ENCODE results near the gene RAB11FIP5. TPM values are rescaled to one million over a fixed set of nuclear protein-coding genes. Genes with fewer than 3 reads are reported as not detected.

The RAB11FIP5 gene
- total RNA-seq, 2 donors from 2014 or later, result 29.3 to 39.2 TPM

- intact Hi-C loops (cut with DNase I), result no loop called here
- DNase-seq (ENCODE audit: low spot score), result no peak
These were observed 68.6 kb downstream of the RAB11FIP5 start for GRCh38 chr2:73043929-73044832.

- DNase-seq (ENCODE audit: low spot score), result no peak
- intact Hi-C loops (cut with DNase I), result no loop called here
These were observed 69.5 kb downstream of the RAB11FIP5 start for GRCh38 chr2:73043276-73043675.

GRCh38 chr2:73037947-73038585, 74.7 kb downstream of the RAB11FIP5 start:
- intact Hi-C loops (cut with DNase I), result no loop called here
- DNase-seq (ENCODE audit: low spot score), result no peak

GRCh38 chr2:73036766-73037165, 76.0 kb downstream of the RAB11FIP5 start:
- intact Hi-C loops (cut with DNase I), result no loop called here
- DNase-seq (ENCODE audit: low spot score), result no peak

- intact Hi-C loops (cut with DNase I), result no loop called here
- no peak for DNase-seq (ENCODE audit: low spot score)
These were observed 76.6 kb downstream of the RAB11FIP5 start for GRCh38 chr2:73035899-73036711.

GRCh38 chr2:73034661-73035375, 77.9 kb downstream of the RAB11FIP5 start:
- intact Hi-C loops (cut with DNase I), result no loop called here
- no peak for DNase-seq (ENCODE audit: low spot score)

- no peak for DNase-seq (ENCODE audit: low spot score)
- intact Hi-C loops (cut with DNase I), result no loop called here
These were observed 78.9 kb downstream of the RAB11FIP5 start for GRCh38 chr2:73033766-73034381.

GRCh38 chr2:73033142-73033765, 79.5 kb downstream of the RAB11FIP5 start:
- no peak for DNase-seq (ENCODE audit: low spot score)

DNA sequence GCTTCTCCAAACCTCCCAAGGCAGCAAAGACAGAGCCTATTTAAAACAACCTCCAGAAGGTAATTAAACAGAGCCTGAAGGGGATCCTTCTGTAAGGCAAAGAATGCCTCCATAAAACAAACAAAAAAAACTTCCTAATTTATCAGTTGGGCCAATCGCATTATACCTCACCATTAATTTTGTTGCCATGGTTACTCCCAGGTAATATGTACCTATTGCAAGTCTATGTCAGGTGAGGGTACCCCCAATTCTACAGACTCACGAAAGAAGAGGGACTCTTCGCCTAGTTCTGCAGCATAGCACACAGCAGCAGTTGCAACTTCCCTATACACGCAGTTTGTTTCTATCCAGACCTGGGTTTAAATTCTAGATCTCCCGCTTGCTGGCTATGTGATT, 80.0 kb downstream of the RAB11FIP5 start:
- intact Hi-C loops (cut with DNase I), result no loop called here
- no peak for DNase-seq (ENCODE audit: low spot score)

More at GRCh38 chr2:73033142-73033765, 79.5 kb downstream of the RAB11FIP5 start:
- intact Hi-C loops (cut with DNase I), result no loop called here

- intact Hi-C loops (cut with DNase I), result no loop called here
- no peak for DNase-seq (ENCODE audit: low spot score)
These were observed 80.7 kb downstream of the RAB11FIP5 start for GRCh38 chr2:73031725-73032701.

DNA sequence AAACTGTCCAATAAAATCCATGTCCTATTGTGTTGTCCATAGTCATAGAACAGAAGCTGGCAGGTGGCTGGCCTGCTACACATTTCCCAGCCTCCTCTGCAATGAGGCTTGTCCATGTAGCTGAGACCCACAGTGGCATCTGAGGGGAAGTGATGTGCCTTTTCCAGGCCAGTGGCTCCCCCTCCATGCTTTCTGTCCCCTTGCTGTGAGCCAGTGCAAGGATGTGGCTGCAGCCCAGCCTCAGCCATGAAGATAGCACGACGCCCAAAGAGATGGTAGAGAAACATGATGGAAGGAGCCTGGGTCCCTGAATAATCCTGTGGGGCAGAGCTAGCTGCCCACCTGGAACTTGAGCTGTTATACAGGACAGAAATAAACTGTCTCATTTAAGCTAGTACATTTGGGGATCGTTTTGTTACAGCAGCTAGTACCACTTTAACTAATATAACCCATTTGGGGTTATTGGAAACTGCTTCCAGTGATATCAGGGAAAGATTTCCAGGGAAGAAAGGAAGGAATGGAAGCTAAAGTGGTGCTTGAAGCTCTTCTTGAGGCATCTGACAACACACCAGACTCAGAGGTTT, 81.6 kb downstream of the RAB11FIP5 start:
- intact Hi-C loops (cut with DNase I), result no loop called here
- DNase-seq (ENCODE audit: low spot score), result no peak

- intact Hi-C loops (cut with DNase I), result no loop called here
- no peak for DNase-seq (ENCODE audit: low spot score)
These were observed 83.9 kb downstream of the RAB11FIP5 start for GRCh38 chr2:73028841-73029240.

- no peak for DNase-seq (ENCODE audit: low spot score)
- intact Hi-C loops (cut with DNase I), result no loop called here
These were observed 85.4 kb downstream of the RAB11FIP5 start for GRCh38 chr2:73027340-73027739.

DNA sequence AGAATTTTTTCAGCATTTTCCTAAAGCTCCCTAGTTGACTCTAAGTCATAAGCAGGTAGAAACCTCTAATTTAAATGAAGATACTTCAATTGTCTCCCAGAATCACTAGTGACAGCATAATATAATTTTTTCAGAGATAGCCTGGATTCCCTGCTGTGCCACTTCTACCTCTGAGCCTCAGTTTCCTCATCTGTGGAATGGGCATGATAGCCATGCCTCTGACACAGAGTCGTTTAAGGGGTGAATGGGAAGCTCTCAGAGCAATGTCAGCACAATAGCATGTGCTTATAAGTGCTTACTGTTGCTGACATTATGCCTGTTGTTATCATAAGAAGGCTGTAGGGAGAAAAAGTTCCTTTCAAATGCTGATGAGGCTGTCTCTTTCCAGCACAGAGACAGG, 89.3 kb downstream of the RAB11FIP5 start:
- DNase-seq (ENCODE audit: low spot score), result no peak
- intact Hi-C loops (cut with DNase I), result no loop called here
